Liver (tissue), 9 donors: Measurements from ENCODE around the gene DHRS3. TPM values are rescaled to one million over a fixed set of nuclear protein-coding genes. Genes with fewer than 3 reads are reported as not detected.

Source experiments
- DNase-seq: peaks from one replicate; pipeline ENCODE4 v3.0.0-alpha.2; 2017; ENCODE audit warnings: low spot score
- H3K27ac ChIP-seq, 2 donors: one replicate each; pipeline ENCODE4 v1.7.0; 2013; ENCODE audit warnings: inconsistent platforms in 2 of 2, low read length in 2 of 2, control low read depth in 1 of 2, low read depth in 1 of 2, mild to moderate bottlenecking in 1 of 2
- H3K27me3 ChIP-seq, 4 donors: one replicate each; pipeline versions ENCODE4 v1.6.1 to v1.7.0; 2013; ENCODE audit warnings: low read length in 3 of 4, inconsistent platforms in 1 of 4, mild to moderate bottlenecking in 1 of 4, moderate library complexity in 1 of 4; ENCODE audit not compliant: control insufficient read depth in 4 of 4, insufficient read depth in 4 of 4
- H3K36me3 ChIP-seq, 4 donors: one replicate each; pipeline versions ENCODE4 v1.6.1 to v1.7.0; 2013; ENCODE audit warnings: low read length in 3 of 4, mild to moderate bottlenecking in 3 of 4, low read depth in 1 of 4, moderate library complexity in 1 of 4; ENCODE audit not compliant: control insufficient read depth in 4 of 4, insufficient read depth in 3 of 4
- H3K4me1 ChIP-seq, 4 donors: one replicate each; pipeline versions ENCODE4 v1.6.1 to v1.7.0; 2013; ENCODE audit warnings: low read length in 3 of 4, mild to moderate bottlenecking in 3 of 4, moderate library complexity in 1 of 4; ENCODE audit not compliant: control insufficient read depth in 4 of 4, insufficient read depth in 4 of 4
- H3K4me3 ChIP-seq, 3 donors: one replicate each; pipeline versions ENCODE4 v1.6.1 to v1.7.0; 2013; ENCODE audit warnings: low read length in 3 of 3, control low read depth in 1 of 3, low read depth in 1 of 3, mild to moderate bottlenecking in 1 of 3
- H3K9ac ChIP-seq, 2 donors: one replicate each; pipeline ENCODE4 v1.7.0; 2013; ENCODE audit warnings: low read length in 2 of 2, mild to moderate bottlenecking in 2 of 2, moderate library complexity in 2 of 2, control low read depth in 1 of 2, low read depth in 1 of 2
- H3K9me3 ChIP-seq, 4 donors: one replicate each; pipeline versions ENCODE4 v1.6.1 to v1.7.0; 2013; ENCODE audit warnings: low read length in 3 of 4; ENCODE audit not compliant: control insufficient read depth in 4 of 4
- ATF3 ChIP-seq: IDR thresholded peaks from 2 replicates; pipeline ENCODE4 v1.6.1; 2016; ENCODE audit warnings: antibody characterized with exemption
- CTCF ChIP-seq: fragments of 150-350 bp; IDR thresholded peaks from 2 replicates; pipeline ENCODE4 v1.5.1; 2017; ENCODE audit warnings: improper control_type of control experiment, low read depth, low read length; ENCODE audit not compliant: missing input control
- EGR1 ChIP-seq, 2 donors: IDR thresholded peaks; 2 replicates each; pipeline ENCODE4 v1.6.1; 2016 to 2018; ENCODE audit warnings: antibody characterized with exemption in 2 of 2, low read depth in 2 of 2
- FOXA1 ChIP-seq: IDR thresholded peaks from 2 replicates; pipeline ENCODE4 v1.6.1; 2016; ENCODE audit warnings: antibody characterized with exemption
- FOXA2 ChIP-seq: IDR thresholded peaks from 2 replicates; pipeline ENCODE4 v1.6.1; 2016; ENCODE audit warnings: antibody characterized with exemption
- GABPA ChIP-seq, 2 donors: IDR thresholded peaks in 1 of 2; conservative IDR thresholded peaks in 1 of 2; 2 replicates each; pipeline ENCODE4 v1.6.1; 2016; ENCODE audit warnings: antibody characterized with exemption in 2 of 2, mild to moderate bottlenecking in 1 of 2, moderate library complexity in 1 of 2
- HNF4A ChIP-seq, 2 donors: conservative IDR thresholded peaks; 2 replicates each; pipeline ENCODE4 v1.6.1; 2016; ENCODE audit warnings: antibody characterized with exemption in 2 of 2, mild to moderate bottlenecking in 2 of 2
- HNF4G ChIP-seq: IDR thresholded peaks from 2 replicates; pipeline ENCODE4 v1.6.1; 2016; ENCODE audit warnings: antibody characterized with exemption
- JUND ChIP-seq, 2 donors: IDR thresholded peaks; 2 replicates each; pipeline ENCODE4 v1.6.1; 2016; ENCODE audit warnings: antibody characterized with exemption in 2 of 2
- MAX ChIP-seq: IDR thresholded peaks from 2 replicates; pipeline ENCODE4 v1.6.1; 2016; ENCODE audit warnings: antibody characterized with exemption
- NR2F2 ChIP-seq: IDR thresholded peaks from 2 replicates; pipeline ENCODE4 v1.6.1; 2016; ENCODE audit warnings: antibody characterized with exemption
- RAD21 ChIP-seq, 2 donors: IDR thresholded peaks; 2 replicates each; pipeline ENCODE4 v1.6.1; 2016; ENCODE audit warnings: antibody characterized with exemption in 2 of 2, mild to moderate bottlenecking in 2 of 2
- REST ChIP-seq: IDR thresholded peaks from 2 replicates; pipeline ENCODE4 v1.6.1; 2016; ENCODE audit warnings: antibody characterized with exemption, mild to moderate bottlenecking
- RXRA ChIP-seq, 2 donors: IDR thresholded peaks; 2 replicates each; pipeline ENCODE4 v1.6.1; 2017 to 2018; ENCODE audit warnings: antibody characterized with exemption in 2 of 2, mild to moderate bottlenecking in 1 of 2
- SP1 ChIP-seq: IDR thresholded peaks from 2 replicates; pipeline ENCODE4 v1.6.1; 2018; ENCODE audit warnings: antibody characterized with exemption, mild to moderate bottlenecking
- TAF1 ChIP-seq: conservative IDR thresholded peaks from 2 replicates; pipeline ENCODE4 v1.6.1; 2016; ENCODE audit warnings: antibody characterized with exemption, mild to moderate bottlenecking
- YY1 ChIP-seq: IDR thresholded peaks from 2 replicates; pipeline ENCODE4 v1.6.1; 2016; ENCODE audit warnings: antibody characterized with exemption, mild to moderate bottlenecking
- ZBTB33 ChIP-seq: IDR thresholded peaks from 2 replicates; pipeline ENCODE4 v1.6.1; 2016; ENCODE audit warnings: antibody characterized with exemption
- WGBS: extraction: QIAGEN DNeasy Blood & Tissue Kit; methylation state at CpG from one replicate; pipeline ENCODE4 v1.1.7; 2013; 5-methylcytosine and 5-hydroxymethylcytosine counted together
- polyA plus RNA-seq, 2 donors: library from polyadenylated mRNA; stranded (reverse) in 1 of 2; unstranded in 1 of 2; fragments of 200-250 nt in 1 of 2; fragments of >200 nt in 1 of 2; fragmentation: Nextera tagmentation in 1 of 2; extraction: Ambion mirVana in 1 of 2; gene quantifications; one replicate each; pipeline versions ENCODE4 v1.2.1 to v1.2.3, GENCODE V29; 2013 to 2015
- total RNA-seq, 2 donors: library from RNA; depleted of rRNA; stranded (reverse); fragments of >200 nt; gene quantifications; one replicate each; pipeline ENCODE4 v1.2.3, GENCODE V29; 2014
- donor health status: healthy.
- donor health status: healthy.
- donor health status: healthy.
- donor health status: healthy.
- donor health status: healthy.

Gene DHRS3
- total and polyA plus RNA-seq, 4 donors = 62.6 to 185 (median 158) TPM

- Histone ChIP-seq H3K27ac (no peak overlapping the region), H3K27me3 (no peaks in the 10 kb centered on the region), H3K4me3 (no peak overlapping the region), H3K36me3 (no peaks in the 10 kb centered on the region), H3K9ac (no peak overlapping the region), H3K4me1 (no peaks in the 10 kb centered on the region), H3K9me3 (no peaks in the 10 kb centered on the region)
- WGBS = 93% methylated on average over 8 of the region's 8 CpGs
- TF ChIP-seq YY1 (no peak), EGR1 (IDR thresholded peaks at IDR 0.05; ENCODE audit: low read depth in 2 of 2) (no peak), SP1 (no peak), RAD21 (IDR thresholded peaks at IDR 0.05) (no peak), RXRA (IDR thresholded peaks at IDR 0.05) (no peak), HNF4G (no peak), GABPA (IDR thresholded peaks at IDR 0.05 in 1 of 2, conservative IDR thresholded peaks at IDR 0.05 in 1 of 2) (no peak), TAF1 (no peak), FOXA2 (no peak), ATF3 (no peak), JUND (IDR thresholded peaks at IDR 0.05) (no peak), CTCF (no peak), REST (no peak), ZBTB33 (no peak), HNF4A (conservative IDR thresholded peaks at IDR 0.05) (no peak), FOXA1 (no peak), MAX (no peak), NR2F2 (no peak)
- DNase-seq = no peak
These were observed 13.6 kb upstream of the DHRS3 start for GRCh38 chr1:12631571-12631970.
